DOHH2 (cell line): ENCODE measurements around the gene MAG.
"Not testable (repeated sequence)": the region's sequence is repeated elsewhere in the genome, so short reads cannot be mapped to it uniquely, and the experiment has no call there.

Experiments
- EZH2phosphoT487 ChIP-seq: fragments of 200-600 bp; sonication (generic); IDR thresholded peaks from 2 replicates; pipeline ENCODE4 v1.6.1; 2017; ENCODE audit warnings: borderline replicate concordance, mild to moderate bottlenecking, antibody characterized with exemption, low read length, moderate library complexity, mixed read lengths
- TF ChIP-seq, protein P1 (sequence below): fragments of 200-600 bp; sonication (generic); IDR thresholded peaks from one replicate; pipeline ENCODE4 v1.5.1; 2014; ENCODE audit warnings: antibody characterized with exemption, mild to moderate bottlenecking, low read depth, low read length; ENCODE audit not compliant: poor library complexity, severe bottlenecking

DNA sequence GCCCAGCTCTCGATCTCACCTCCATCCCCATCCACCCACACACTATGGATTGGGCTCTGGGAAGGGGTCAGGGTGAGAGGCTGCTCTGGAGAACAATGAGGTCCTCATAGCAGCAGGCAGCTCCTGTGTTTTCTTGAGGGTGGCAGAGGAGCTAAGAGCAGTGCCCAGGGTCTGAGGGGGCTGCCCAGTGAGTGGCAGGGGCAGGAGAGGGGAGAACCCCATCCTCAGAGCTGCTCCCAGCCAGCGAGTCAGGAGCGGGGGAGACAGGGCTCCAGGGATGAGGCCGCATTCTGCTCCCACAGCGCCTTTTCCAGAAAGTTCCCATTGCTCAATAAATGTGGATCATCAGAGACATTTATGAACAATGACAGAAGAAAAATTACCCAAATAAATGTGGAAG, 68.1 kb downstream of the MAG start:
- TF ChIP-seq, protein P1, sequence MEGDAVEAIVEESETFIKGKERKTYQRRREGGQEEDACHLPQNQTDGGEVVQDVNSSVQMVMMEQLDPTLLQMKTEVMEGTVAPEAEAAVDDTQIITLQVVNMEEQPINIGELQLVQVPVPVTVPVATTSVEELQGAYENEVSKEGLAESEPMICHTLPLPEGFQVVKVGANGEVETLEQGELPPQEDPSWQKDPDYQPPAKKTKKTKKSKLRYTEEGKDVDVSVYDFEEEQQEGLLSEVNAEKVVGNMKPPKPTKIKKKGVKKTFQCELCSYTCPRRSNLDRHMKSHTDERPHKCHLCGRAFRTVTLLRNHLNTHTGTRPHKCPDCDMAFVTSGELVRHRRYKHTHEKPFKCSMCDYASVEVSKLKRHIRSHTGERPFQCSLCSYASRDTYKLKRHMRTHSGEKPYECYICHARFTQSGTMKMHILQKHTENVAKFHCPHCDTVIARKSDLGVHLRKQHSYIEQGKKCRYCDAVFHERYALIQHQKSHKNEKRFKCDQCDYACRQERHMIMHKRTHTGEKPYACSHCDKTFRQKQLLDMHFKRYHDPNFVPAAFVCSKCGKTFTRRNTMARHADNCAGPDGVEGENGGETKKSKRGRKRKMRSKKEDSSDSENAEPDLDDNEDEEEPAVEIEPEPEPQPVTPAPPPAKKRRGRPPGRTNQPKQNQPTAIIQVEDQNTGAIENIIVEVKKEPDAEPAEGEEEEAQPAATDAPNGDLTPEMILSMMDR, result not testable (repeated sequence)
- not testable (repeated sequence) for TF ChIP-seq EZH2phosphoT487
